ENCODE measurements around the gene DUSP23. TPM values are rescaled to one million over a fixed set of nuclear protein-coding genes. Genes with fewer than 3 reads are reported as not detected.

The DUSP23 gene
- total RNA-seq, 1 experiment from 2014 or later = 20.4 TPM

- H2AFZ ChIP-seq (ENCODE audit: low read length) = no peak overlapping the region
- no peak overlapping the region for H3K9ac ChIP-seq (ENCODE audit: low read length)
Measured at GRCh38 chr1:159743651-159744410, 36.9 kb upstream of the DUSP23 start.

GRCh38 chr1:159746666-159747065 lies 34.1 kb upstream of the DUSP23 start:
- no peak overlapping the region for H3K9ac ChIP-seq (ENCODE audit: low read length)
- ChIA-PET CTCF (no interaction called here), POLR2A (ENCODE audit: unreplicated experiment) (no interaction called here)
- no peak overlapping the region for H3K27ac ChIP-seq (ENCODE audit: low read length)
- H3K4me1 ChIP-seq (ENCODE audit: insufficient read depth, low read length) = no peaks in the 10 kb centered on the region
- no peaks in the 10 kb centered on the region for H3K79me2 ChIP-seq (ENCODE audit: low read length)
- intact Hi-C loops (cut with micrococcal nuclease) = no loop called here
- no peak overlapping the region for H3K4me2 ChIP-seq (ENCODE audit: low read length)
- H3K9me2 ChIP-seq (replicated peaks; ENCODE audit: low read length) = no peaks in the 10 kb centered on the region
- ATAC-seq (no peak), DNase-seq (no peak)
- no peaks in the 10 kb centered on the region for H4K20me1 ChIP-seq (ENCODE audit: low read length)
- H3K27me3 ChIP-seq (ENCODE audit: low read length) = peaks cover 57% of the 10 kb centered on the region
- H3F3A ChIP-seq (ENCODE audit: low read length, unreplicated experiment) = no peaks in the 10 kb centered on the region
- TF ChIP-seq EZH2 (IDR thresholded peaks at IDR 0.05; ENCODE audit: low read length, unreplicated experiment) = no peak
- no peak for TF ChIP-seq CTCF (conservative IDR thresholded peaks at IDR 0.05; ENCODE audit: low read depth, low read length)
- no peak for TF ChIP-seq EZH2phosphoT487 (IDR thresholded peaks at IDR 0.05; ENCODE audit: borderline replicate concordance, low read length)
- no peaks in the 10 kb centered on the region for H3K36me3 ChIP-seq (ENCODE audit: low read depth, low read length)
- H2AFZ ChIP-seq (ENCODE audit: low read length) = no peak overlapping the region
- H3K4me3 ChIP-seq (ENCODE audit: low read length) = no peak overlapping the region
- BruUV-seq (replicated peaks) = no TSS peak
- H3K9me3 ChIP-seq (ENCODE audit: low read length) = no peaks in the 10 kb centered on the region

More at GRCh38 chr1:159743651-159744410, 36.9 kb upstream of the DUSP23 start:
- no peak for TF ChIP-seq CTCF (conservative IDR thresholded peaks at IDR 0.05; ENCODE audit: low read depth, low read length)
- TF ChIP-seq EZH2 (IDR thresholded peaks at IDR 0.05; ENCODE audit: low read length, unreplicated experiment) = no peak
- TF ChIP-seq EZH2phosphoT487 (IDR thresholded peaks at IDR 0.05; ENCODE audit: borderline replicate concordance, low read length) = no peak
- Histone ChIP-seq H3K4me3 (ENCODE audit: low read length) (no peak overlapping the region), H3K9me3 (ENCODE audit: low read length) (no peaks in the 10 kb centered on the region), H3K4me2 (ENCODE audit: low read length) (no peak overlapping the region), H3F3A (ENCODE audit: low read length, unreplicated experiment) (no peaks in the 10 kb centered on the region), H3K36me3 (ENCODE audit: low read depth, low read length) (no peaks in the 10 kb centered on the region), H3K9me2 (replicated peaks; ENCODE audit: low read length) (no peaks in the 10 kb centered on the region), H4K20me1 (ENCODE audit: low read length) (no peaks in the 10 kb centered on the region), H3K4me1 (ENCODE audit: insufficient read depth, low read length) (no peaks in the 10 kb centered on the region), H3K79me2 (ENCODE audit: low read length) (no peaks in the 10 kb centered on the region), H3K27ac (ENCODE audit: low read length) (no peak overlapping the region), H3K27me3 (ENCODE audit: low read length) (peaks cover 54% of the 10 kb centered on the region)
- ATAC-seq (no peak), DNase-seq (no peak)
- POLR2A ChIA-PET (ENCODE audit: unreplicated experiment) = no interaction called here
- no TSS peak for BruUV-seq (replicated peaks)
- intact Hi-C loops (cut with micrococcal nuclease) = no loop called here
- CTCF ChIA-PET = no interaction called here

- Histone ChIP-seq H3F3A (ENCODE audit: low read length, unreplicated experiment) (no peaks in the 10 kb centered on the region), H3K36me3 (ENCODE audit: low read depth, low read length) (no peaks in the 10 kb centered on the region), H3K79me2 (ENCODE audit: low read length) (no peaks in the 10 kb centered on the region), H3K9ac (ENCODE audit: low read length) (no peak overlapping the region), H3K4me3 (ENCODE audit: low read length) (no peak overlapping the region), H3K27ac (ENCODE audit: low read length) (no peak overlapping the region), H3K9me2 (replicated peaks; ENCODE audit: low read length) (no peaks in the 10 kb centered on the region), H3K4me1 (ENCODE audit: insufficient read depth, low read length) (no peaks in the 10 kb centered on the region), H3K27me3 (ENCODE audit: low read length) (peaks cover 73% of the 10 kb centered on the region), H3K4me2 (ENCODE audit: low read length) (no peak overlapping the region), H3K9me3 (ENCODE audit: low read length) (no peaks in the 10 kb centered on the region), H2AFZ (ENCODE audit: low read length) (no peak overlapping the region), H4K20me1 (ENCODE audit: low read length) (no peaks in the 10 kb centered on the region)
- POLR2A ChIA-PET (ENCODE audit: unreplicated experiment) = no interaction called here
- no TSS peak for BruUV-seq (replicated peaks)
- CTCF ChIA-PET = no interaction called here
- intact Hi-C loops (cut with micrococcal nuclease) = no loop called here
- DNase-seq = no peak
- TF ChIP-seq EZH2 (IDR thresholded peaks at IDR 0.05; ENCODE audit: low read length, unreplicated experiment) (no peak), CTCF (conservative IDR thresholded peaks at IDR 0.05; ENCODE audit: low read depth, low read length) (no peak), EZH2phosphoT487 (IDR thresholded peaks at IDR 0.05; ENCODE audit: borderline replicate concordance, low read length) (no peak)
- no peak for ATAC-seq
Measured at GRCh38 chr1:159748370-159748769, 32.4 kb upstream of the DUSP23 start.

Measured in PC-3 (cell line).